Measurements from ENCODE around the gene REEP1. TPM values are rescaled to one million over a fixed set of nuclear protein-coding genes. Genes with fewer than 3 reads are reported as not detected.
"Not testable (repeated sequence)": the region's sequence is repeated elsewhere in the genome, so short reads cannot be mapped to it uniquely, and the experiment has no call there.

The REEP1 gene
- total and polyA plus RNA-seq, 2 of the 4 experiments (the other 2 are of a cell fraction) = under 0.01 to 0.03 TPM

DNA sequence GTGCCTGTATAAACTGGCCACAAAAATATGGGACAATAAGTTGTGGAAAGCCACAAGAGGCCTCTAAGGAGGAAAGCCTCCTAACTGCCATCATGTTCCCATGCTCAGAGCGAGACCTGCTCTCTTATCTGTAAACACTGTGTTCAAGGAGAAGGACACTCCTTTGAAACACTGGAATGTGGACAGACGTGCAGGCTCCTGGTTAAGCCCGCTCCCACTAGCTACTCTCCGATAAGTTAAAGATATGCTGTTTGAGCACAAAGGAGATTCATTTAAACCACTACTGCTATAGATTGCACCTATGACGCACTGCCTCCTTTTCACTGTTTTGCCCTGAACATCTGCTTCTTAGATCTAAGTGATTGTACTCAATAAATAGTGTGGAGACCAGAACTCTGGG lies 92.2 kb downstream of the REEP1 start:
- H4K20me1 ChIP-seq (ENCODE audit: insufficient read depth, low read length); H2BK120ac ChIP-seq (ENCODE audit: low read depth, low read length); H3K14ac ChIP-seq (replicated peaks; ENCODE audit: low read depth, low read length); H4K8ac ChIP-seq (ENCODE audit: low read depth in 2 of 2, low read length in 2 of 2); CTCF ChIA-PET; H3K4me1 ChIP-seq (ENCODE audit: control insufficient read depth, insufficient read depth, low read length); H2BK5ac ChIP-seq (ENCODE audit: low read depth, low read length, poor library complexity, severe bottlenecking); H3K9me3 ChIP-seq (ENCODE audit: control insufficient read depth, insufficient read depth, low read length); ATAC-seq (ENCODE audit: low read depth); BruUV-seq (replicated peaks); intact Hi-C loops (cut with micrococcal nuclease); H3K4me3 ChIP-seq (ENCODE audit: insufficient read depth, low read depth, low read length); DNase-seq; POLR2A ChIA-PET (ENCODE audit: unreplicated experiment); H3K23ac ChIP-seq (ENCODE audit: low read depth, low read length); H3K27ac ChIP-seq (ENCODE audit: insufficient read depth, low read length); H3K36me3 ChIP-seq (ENCODE audit: control insufficient read depth, insufficient read depth, low read length); H2AK9ac ChIP-seq (replicated peaks; ENCODE audit: low read depth, low read length, poor library complexity); H3K4ac ChIP-seq (ENCODE audit: low read depth, low read length); H2BK15ac ChIP-seq (ENCODE audit: low read depth, low read length); dilution Hi-C loops (cut with HindIII; ENCODE audit: low sequenced_read_pairs, unreplicated experiment); H3K9me1 ChIP-seq (ENCODE audit: insufficient read depth, low read length); H4K5ac ChIP-seq (ENCODE audit: low read depth, low read length); H3K56ac ChIP-seq (ENCODE audit: extremely low read depth, insufficient read depth, low read length); H2AK5ac ChIP-seq (ENCODE audit: low read depth, low read length); in situ Hi-C loops (cut with MboI; ENCODE audit: low sequenced_read_pairs); H3K18ac ChIP-seq (ENCODE audit: low read depth, low read length); H2BK20ac ChIP-seq (ENCODE audit: low read depth, low read length); H3K9ac ChIP-seq (ENCODE audit: low read depth, low read length); H3K79me1 ChIP-seq (ENCODE audit: low read depth in 1 of 2, low read length in 2 of 2); H4K91ac ChIP-seq (ENCODE audit: insufficient read depth, low read depth, low read length); H3K4me2 ChIP-seq (ENCODE audit: low read depth, low read length); H2AFZ ChIP-seq (replicated peaks; ENCODE audit: low read length, poor library complexity): not testable (repeated sequence)
- peaks cover 35% of the 10 kb centered on the region for H3K27me3 ChIP-seq (ENCODE audit: control insufficient read depth, insufficient read depth, low read length)
- no CpG with 5 or more reads among the region's 5 CpGs for WGBS, 2 experiments (ENCODE audit: extremely low coverage in 2 of 2, insufficient read length in 1 of 2)

DNA sequence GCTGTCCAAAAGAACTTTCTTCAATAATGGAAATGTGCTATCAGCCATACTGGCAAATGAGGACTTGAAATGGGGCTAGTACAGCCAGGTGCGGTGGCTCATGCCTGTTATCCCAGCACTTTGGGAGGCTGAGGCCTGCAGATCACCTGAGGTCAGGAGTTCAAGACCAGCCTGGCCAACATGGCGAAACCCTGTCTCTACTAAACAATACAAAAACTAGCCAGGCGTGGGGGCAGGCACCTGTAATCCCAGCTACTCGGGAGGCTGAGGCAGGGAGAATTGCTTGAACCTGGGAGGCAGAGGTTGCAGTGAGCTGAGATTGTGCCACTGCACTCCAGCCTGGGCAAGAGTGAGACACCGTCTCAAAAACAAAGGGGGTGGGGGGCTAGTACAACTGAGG lies 92.6 kb downstream of the REEP1 start:
- H2BK120ac ChIP-seq (ENCODE audit: low read depth, low read length); H3K9me1 ChIP-seq (ENCODE audit: insufficient read depth, low read length); DNase-seq; H2BK5ac ChIP-seq (ENCODE audit: low read depth, low read length, poor library complexity, severe bottlenecking); BruUV-seq (replicated peaks); H3K18ac ChIP-seq (ENCODE audit: low read depth, low read length); POLR2A ChIA-PET (ENCODE audit: unreplicated experiment); ATAC-seq (ENCODE audit: low read depth); H2AFZ ChIP-seq (replicated peaks; ENCODE audit: low read length, poor library complexity); H3K4me3 ChIP-seq (ENCODE audit: insufficient read depth, low read depth, low read length); H3K9me3 ChIP-seq (ENCODE audit: control insufficient read depth, insufficient read depth, low read length); H3K4me1 ChIP-seq (ENCODE audit: control insufficient read depth, insufficient read depth, low read length); H2BK20ac ChIP-seq (ENCODE audit: low read depth, low read length); H2AK5ac ChIP-seq (ENCODE audit: low read depth, low read length); H2BK15ac ChIP-seq (ENCODE audit: low read depth, low read length); H4K8ac ChIP-seq (ENCODE audit: low read depth in 2 of 2, low read length in 2 of 2); H3K14ac ChIP-seq (replicated peaks; ENCODE audit: low read depth, low read length); H3K4ac ChIP-seq (ENCODE audit: low read depth, low read length); H3K9ac ChIP-seq (ENCODE audit: low read depth, low read length); H3K23ac ChIP-seq (ENCODE audit: low read depth, low read length); H2AK9ac ChIP-seq (replicated peaks; ENCODE audit: low read depth, low read length, poor library complexity); in situ Hi-C loops (cut with MboI; ENCODE audit: low sequenced_read_pairs); dilution Hi-C loops (cut with HindIII; ENCODE audit: low sequenced_read_pairs, unreplicated experiment); H3K27ac ChIP-seq (ENCODE audit: insufficient read depth, low read length); H3K36me3 ChIP-seq (ENCODE audit: control insufficient read depth, insufficient read depth, low read length); H3K4me2 ChIP-seq (ENCODE audit: low read depth, low read length); H3K79me1 ChIP-seq (ENCODE audit: low read depth in 1 of 2, low read length in 2 of 2); H4K91ac ChIP-seq (ENCODE audit: insufficient read depth, low read depth, low read length); H4K5ac ChIP-seq (ENCODE audit: low read depth, low read length); H3K56ac ChIP-seq (ENCODE audit: extremely low read depth, insufficient read depth, low read length); intact Hi-C loops (cut with micrococcal nuclease); CTCF ChIA-PET; H4K20me1 ChIP-seq (ENCODE audit: insufficient read depth, low read length): not testable (repeated sequence)
- WGBS, 2 experiments (ENCODE audit: extremely low coverage in 2 of 2, insufficient read length in 1 of 2) = no CpG with 5 or more reads among the region's 5 CpGs
- H3K27me3 ChIP-seq (ENCODE audit: control insufficient read depth, insufficient read depth, low read length) = peaks cover 35% of the 10 kb centered on the region

All from IMR-90 (cell line).